AG04449 (cell line): Measurements from ENCODE around the gene RAB20.
"Not testable (repeated sequence)": the region's sequence is repeated elsewhere in the genome, so short reads cannot be mapped to it uniquely, and the experiment has no call there.

ENCODE experiments used
- CTCF ChIA-PET: fragments of 350-600 bp; formaldehyde crosslinking; extraction: SDS; loops from one replicate; lab custom pipeline; 2021; ENCODE audit warnings: antibody characterized with exemption; lab: Yijun Ruan, JAX
- POLR2A ChIA-PET: fragments of 400-600, 350-600 bp; formaldehyde crosslinking; extraction: SDS; loops from one replicate; lab custom pipeline; 2020; ENCODE audit warnings: antibody characterized with exemption, inconsistent platforms; lab: Yijun Ruan, JAX
- DNase-seq: peaks from one replicate; pipeline ENCODE4 v3.0.0-alpha.2; 2010; ENCODE audit warnings: low read depth, low spot score
- H3K4me3 ChIP-seq: 2 replicates; pipeline ENCODE4 v1.5.1; 2011; ENCODE audit warnings: low read depth, mild to moderate bottlenecking, control low read depth, low read length
- TF ChIP-seq, protein P1 (sequence below): IDR thresholded peaks from one replicate; pipeline ENCODE4 v1.5.1; 2011; ENCODE audit warnings: mild to moderate bottlenecking, moderate library complexity, low read length, control low read depth, inconsistent platforms; ENCODE audit not compliant: insufficient read depth; ENCODE audit errors: missing control alignments

The RAB20 gene

DNA sequence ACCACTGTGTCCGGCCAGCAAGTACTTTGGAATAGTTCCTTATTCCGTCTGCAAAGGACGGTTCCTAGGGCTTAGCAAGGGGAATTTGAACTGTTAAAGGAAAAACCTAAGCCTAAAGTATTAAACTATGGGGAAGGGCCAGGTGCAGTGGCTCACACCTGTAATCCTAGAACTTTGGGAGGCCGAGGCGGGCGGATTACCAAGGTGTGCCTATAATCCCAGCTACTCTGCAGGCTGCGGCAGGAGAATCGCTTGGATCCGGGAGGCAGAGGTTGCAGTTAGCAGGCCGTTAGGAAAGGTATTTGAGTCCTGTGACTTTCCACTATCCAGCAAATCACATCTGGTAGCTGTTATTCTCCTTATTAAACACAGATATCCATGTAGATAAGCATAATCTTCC is 9.4 kb upstream of the RAB20 start:
- CTCF ChIA-PET: no interaction called here
- POLR2A ChIA-PET: no interaction called here
- H3K4me3 ChIP-seq: no peak overlapping the region
- TF ChIP-seq, protein P1, sequence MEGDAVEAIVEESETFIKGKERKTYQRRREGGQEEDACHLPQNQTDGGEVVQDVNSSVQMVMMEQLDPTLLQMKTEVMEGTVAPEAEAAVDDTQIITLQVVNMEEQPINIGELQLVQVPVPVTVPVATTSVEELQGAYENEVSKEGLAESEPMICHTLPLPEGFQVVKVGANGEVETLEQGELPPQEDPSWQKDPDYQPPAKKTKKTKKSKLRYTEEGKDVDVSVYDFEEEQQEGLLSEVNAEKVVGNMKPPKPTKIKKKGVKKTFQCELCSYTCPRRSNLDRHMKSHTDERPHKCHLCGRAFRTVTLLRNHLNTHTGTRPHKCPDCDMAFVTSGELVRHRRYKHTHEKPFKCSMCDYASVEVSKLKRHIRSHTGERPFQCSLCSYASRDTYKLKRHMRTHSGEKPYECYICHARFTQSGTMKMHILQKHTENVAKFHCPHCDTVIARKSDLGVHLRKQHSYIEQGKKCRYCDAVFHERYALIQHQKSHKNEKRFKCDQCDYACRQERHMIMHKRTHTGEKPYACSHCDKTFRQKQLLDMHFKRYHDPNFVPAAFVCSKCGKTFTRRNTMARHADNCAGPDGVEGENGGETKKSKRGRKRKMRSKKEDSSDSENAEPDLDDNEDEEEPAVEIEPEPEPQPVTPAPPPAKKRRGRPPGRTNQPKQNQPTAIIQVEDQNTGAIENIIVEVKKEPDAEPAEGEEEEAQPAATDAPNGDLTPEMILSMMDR: no peak
- DNase-seq: no peak

DNA sequence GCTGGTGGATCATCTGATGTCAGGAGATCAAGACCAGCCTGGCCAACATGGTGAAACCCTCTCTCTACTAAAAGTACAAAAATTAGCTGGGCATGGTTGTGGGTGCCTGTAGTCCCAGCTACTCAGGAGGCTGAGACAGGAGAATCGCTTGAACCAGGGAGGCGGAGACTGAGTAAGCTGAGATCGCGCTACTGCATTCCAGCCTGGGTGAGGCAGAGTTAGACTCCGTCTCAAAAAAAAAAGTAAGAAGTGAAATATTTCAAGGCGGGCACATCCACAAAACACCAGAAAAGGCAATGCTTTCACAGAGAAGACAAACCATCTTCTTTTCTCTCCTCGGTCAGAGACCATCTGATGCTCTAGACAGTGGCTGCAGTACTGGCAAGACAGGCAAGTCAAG is 8.4 kb upstream of the RAB20 start:
- H3K4me3 ChIP-seq, DNase-seq, POLR2A ChIA-PET: not testable (repeated sequence)
- CTCF ChIA-PET: interaction anchor here (1.2 kb wide), 1 partner anchor 26 kb away, joined by 3 read pairs; no protein-coding TSS in a partner anchor

DNA sequence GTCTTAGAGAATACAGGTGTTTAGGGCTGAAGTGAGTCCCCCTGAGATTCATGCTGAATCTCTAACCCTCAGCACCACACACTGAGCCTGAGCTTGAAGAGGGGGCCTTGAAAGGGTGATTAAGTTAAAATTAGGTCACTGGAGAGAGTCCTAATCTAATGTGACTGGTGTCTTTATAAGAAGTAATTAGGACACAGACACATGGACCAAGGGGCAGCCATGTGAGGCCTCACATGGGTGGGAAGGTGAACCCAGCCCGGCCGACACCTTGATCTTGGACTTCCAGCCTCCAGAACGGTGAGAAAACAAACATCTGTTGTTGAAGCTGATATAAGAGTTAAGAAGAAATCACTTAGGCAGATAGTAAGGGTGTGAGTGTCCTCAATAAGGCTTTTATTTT is 7.1 kb upstream of the RAB20 start:
- DNase-seq: no peak
- TF ChIP-seq, protein P1: no peak
- H3K4me3 ChIP-seq: no peak overlapping the region
- ChIA-PET CTCF (no interaction called here), POLR2A (no interaction called here)

DNA sequence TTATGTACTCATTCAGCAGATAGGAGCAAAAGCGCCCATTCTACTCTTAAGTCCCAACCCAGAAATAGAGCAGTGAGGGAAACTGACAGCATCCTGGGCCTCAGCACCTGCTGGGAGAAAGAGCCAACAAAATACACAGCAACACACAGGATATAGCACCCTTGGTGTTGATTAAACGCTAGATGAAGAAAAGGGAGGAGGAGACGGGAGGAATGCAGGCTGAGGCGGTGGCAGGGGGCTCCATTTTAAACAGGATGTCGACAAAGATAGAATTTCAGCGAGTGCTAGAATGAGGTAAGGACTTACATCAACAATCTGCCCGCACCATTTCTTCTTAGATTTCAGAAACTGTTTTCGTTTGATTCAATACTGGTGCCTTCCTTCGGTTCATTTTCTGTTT is 4.6 kb upstream of the RAB20 start:
- H3K4me3 ChIP-seq: no peak overlapping the region
- ChIA-PET CTCF (no interaction called here), POLR2A (no interaction called here)
- no peak for DNase-seq
- TF ChIP-seq, protein P1: no peak

DNA sequence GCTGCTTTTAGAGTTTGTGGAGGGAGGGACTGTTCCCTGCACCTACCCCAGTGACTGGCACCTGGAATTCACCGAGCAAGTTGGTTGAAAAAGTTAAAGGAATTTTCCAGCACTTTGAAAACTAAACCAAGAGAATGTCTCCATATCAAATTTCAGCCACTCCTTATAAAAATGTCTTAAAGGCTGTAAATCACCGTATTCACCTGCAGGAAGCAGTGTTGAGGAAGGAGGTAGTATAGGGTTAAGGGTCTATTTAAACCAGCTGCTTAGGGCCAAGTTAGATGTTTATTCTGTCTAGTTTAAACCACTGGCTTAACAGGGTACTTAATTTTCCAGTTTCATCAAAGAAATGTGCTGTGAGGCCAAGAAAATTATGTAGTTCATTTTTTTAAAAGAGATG is 3.8 kb upstream of the RAB20 start:
- TF ChIP-seq, protein P1: no peak
- POLR2A ChIA-PET: no interaction called here
- no peak overlapping the region for H3K4me3 ChIP-seq
- CTCF ChIA-PET: no interaction called here
- DNase-seq: no peak

DNA sequence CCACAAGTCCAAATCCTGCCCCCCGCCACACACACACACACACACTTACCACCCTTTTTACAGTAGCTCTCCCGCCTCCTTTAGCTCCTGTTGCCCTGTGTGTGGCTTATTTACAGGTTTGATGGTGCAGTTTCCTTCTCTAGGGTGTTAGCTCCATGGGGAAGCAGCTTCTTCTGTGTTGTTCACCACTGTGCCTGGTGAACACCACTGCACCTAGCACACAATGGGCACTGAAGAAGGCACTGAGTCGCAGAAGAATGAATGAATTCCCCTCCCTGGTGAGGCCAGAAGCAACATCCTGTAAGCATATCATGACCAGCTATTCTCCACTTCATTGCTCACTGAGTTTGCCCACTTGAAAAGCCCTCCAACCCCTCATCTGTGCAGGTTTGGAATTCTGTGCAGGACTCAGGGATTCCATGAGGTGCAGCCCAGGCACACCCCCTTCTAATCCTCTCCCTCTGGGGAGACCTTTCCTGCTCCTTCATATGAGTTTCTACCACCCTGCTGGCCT is 3.0 kb upstream of the RAB20 start:
- CTCF ChIA-PET: no interaction called here
- POLR2A ChIA-PET: no interaction called here
- H3K4me3 ChIP-seq: no peak overlapping the region
- TF ChIP-seq, protein P1: no peak
- no peak for DNase-seq

DNA sequence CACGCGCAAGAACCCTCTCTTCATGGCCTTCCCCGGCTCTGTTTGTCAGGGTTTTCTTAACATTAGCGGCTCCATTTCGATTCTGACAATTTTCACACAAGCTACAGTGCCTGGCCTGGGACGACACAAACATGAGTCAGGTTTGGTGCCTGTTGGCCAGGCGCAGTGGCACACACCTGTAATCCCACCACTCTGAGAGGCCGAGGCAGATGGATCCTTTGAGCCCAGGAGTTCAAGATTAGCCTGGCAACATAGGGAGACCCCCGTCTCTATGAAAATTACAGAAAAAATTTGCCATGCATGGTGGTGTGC is 1.9 kb upstream of the RAB20 start:
- H3K4me3 ChIP-seq: no peak overlapping the region
- no peak for DNase-seq
- POLR2A ChIA-PET: no interaction called here
- CTCF ChIA-PET: no interaction called here
- TF ChIP-seq, protein P1: no peak
